ENCODE results near the gene RHBDD3.

DNA sequence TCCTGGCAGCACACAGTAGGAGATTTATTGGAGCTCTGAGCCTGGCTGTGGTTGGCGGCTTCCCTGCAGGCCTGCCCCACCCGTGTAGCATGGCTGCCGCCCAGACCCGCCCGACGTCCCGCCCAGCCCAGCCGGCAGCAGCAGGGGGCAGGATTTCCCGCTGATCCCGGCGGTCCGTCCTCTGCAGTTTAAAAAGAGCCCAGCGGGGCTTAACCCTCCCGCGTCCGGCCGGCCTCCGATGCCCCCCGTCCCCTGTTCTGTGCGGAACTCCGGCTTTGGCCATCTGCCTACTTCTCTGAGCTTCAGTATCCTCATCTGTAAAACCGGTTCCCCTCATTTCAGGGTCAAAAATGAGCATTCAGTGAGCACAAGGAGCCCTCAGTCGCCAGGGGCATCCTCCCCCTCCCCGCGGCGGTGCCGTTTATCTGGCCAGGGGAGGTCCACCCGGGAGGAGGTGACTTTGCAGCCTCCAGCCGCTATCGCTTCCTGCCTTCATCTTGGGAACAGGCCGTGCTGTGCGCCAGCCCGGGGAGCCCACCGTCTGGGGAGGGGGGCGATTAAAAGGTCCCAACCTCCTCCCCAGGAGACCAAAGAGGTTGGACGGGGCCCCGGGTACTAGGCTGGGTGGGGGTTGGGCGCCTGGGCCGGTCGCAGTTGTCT lies 38.5 kb upstream of the RHBDD3 start, which contains the start of gene GAS2L1:
- TF ChIP-seq, protein P1, sequence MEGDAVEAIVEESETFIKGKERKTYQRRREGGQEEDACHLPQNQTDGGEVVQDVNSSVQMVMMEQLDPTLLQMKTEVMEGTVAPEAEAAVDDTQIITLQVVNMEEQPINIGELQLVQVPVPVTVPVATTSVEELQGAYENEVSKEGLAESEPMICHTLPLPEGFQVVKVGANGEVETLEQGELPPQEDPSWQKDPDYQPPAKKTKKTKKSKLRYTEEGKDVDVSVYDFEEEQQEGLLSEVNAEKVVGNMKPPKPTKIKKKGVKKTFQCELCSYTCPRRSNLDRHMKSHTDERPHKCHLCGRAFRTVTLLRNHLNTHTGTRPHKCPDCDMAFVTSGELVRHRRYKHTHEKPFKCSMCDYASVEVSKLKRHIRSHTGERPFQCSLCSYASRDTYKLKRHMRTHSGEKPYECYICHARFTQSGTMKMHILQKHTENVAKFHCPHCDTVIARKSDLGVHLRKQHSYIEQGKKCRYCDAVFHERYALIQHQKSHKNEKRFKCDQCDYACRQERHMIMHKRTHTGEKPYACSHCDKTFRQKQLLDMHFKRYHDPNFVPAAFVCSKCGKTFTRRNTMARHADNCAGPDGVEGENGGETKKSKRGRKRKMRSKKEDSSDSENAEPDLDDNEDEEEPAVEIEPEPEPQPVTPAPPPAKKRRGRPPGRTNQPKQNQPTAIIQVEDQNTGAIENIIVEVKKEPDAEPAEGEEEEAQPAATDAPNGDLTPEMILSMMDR (IDR thresholded peaks at IDR 0.05), result peak; percentile 65 to 89 (median 78)
- TF ChIP-seq POLR2A (IDR thresholded peaks at IDR 0.05), result no peak

Data from heart left ventricle (tissue), 13 donors.